Midbrain (tissue), 1 donor: ENCODE results near the gene NOPCHAP1.
"Not testable (repeated sequence)": the region's sequence is repeated elsewhere in the genome, so short reads cannot be mapped to it uniquely, and the experiment has no call there.

Experiments used
- DNase-seq: peaks from one replicate; lab custom pipeline; 2025; lab: John Stamatoyannopoulos, UW

Gene NOPCHAP1

GRCh38 chr12:104964856-104965205 is 21.3 kb upstream of the NOPCHAP1 start:
- no peak for DNase-seq

- no peak for DNase-seq
These were observed 19.4 kb upstream of the NOPCHAP1 start for GRCh38 chr12:104966677-104967076.

GRCh38 chr12:104969343-104969742 is 16.8 kb upstream of the NOPCHAP1 start:
- DNase-seq, result no peak

- DNase-seq, result no peak
These were observed 14.8 kb upstream of the NOPCHAP1 start for GRCh38 chr12:104971306-104971705.

- DNase-seq, result no peak
These were observed 12.9 kb upstream of the NOPCHAP1 start for GRCh38 chr12:104973250-104973649.

- DNase-seq, result peak; percentile 23
These were observed 11.4 kb upstream of the NOPCHAP1 start for GRCh38 chr12:104974626-104975290.

- DNase-seq, result no peak
These were observed 10.4 kb upstream of the NOPCHAP1 start for GRCh38 chr12:104975587-104976343.

- DNase-seq, result no peak
These were observed 9.4 kb upstream of the NOPCHAP1 start for GRCh38 chr12:104976703-104977102.

- not testable (repeated sequence) for DNase-seq
These were observed 8.4 kb upstream of the NOPCHAP1 start for GRCh38 chr12:104977688-104978087.

GRCh38 chr12:104985206-104985605 is 910 bp upstream of the NOPCHAP1 start:
- no peak for DNase-seq

GRCh38 chr12:104990950-104991349 is 4.8 kb downstream of the NOPCHAP1 start:
- no peak for DNase-seq

GRCh38 chr12:104991565-104992128 is 5.5 kb downstream of the NOPCHAP1 start:
- no peak for DNase-seq

- DNase-seq, result no peak
These were observed 8.2 kb downstream of the NOPCHAP1 start for GRCh38 chr12:104994336-104994735.

GRCh38 chr12:104997541-104997940 is 11.4 kb downstream of the NOPCHAP1 start:
- DNase-seq, result no peak

- DNase-seq, result no peak
These were observed 12.6 kb downstream of the NOPCHAP1 start for GRCh38 chr12:104998423-104999346.

- DNase-seq, result no peak
These were observed 13.2 kb downstream of the NOPCHAP1 start for GRCh38 chr12:104999347-104999685.

- no peak for DNase-seq
These were observed 15.4 kb downstream of the NOPCHAP1 start for GRCh38 chr12:105001476-105001875.

GRCh38 chr12:105013892-105014291 is 27.8 kb downstream of the NOPCHAP1 start:
- no peak for DNase-seq

- DNase-seq, result no peak
These were observed 28.5 kb downstream of the NOPCHAP1 start for GRCh38 chr12:105014603-105015002.

GRCh38 chr12:105015543-105015942 is 29.4 kb downstream of the NOPCHAP1 start:
- DNase-seq, result no peak

GRCh38 chr12:105018012-105018411 is 31.9 kb downstream of the NOPCHAP1 start:
- DNase-seq, result no peak

- DNase-seq, result no peak
These were observed 32.7 kb downstream of the NOPCHAP1 start for GRCh38 chr12:105018776-105019175.
